Endometrial microvascular endothelial cells (primary cell): Measurements from ENCODE around the gene TLX1. TPM values are rescaled to one million over a fixed set of nuclear protein-coding genes. Genes with fewer than 3 reads are reported as not detected.

ENCODE experiments used
- in situ Hi-C: cut with HindIII; loops from 2 replicates; pipeline ENCODE4 v1.10.0; 2017; ENCODE audit warnings: low sequenced_read_pairs, low pct_unique_long_range_greater_than_20kb; ENCODE audit errors: inconsistent ontology term
- total RNA-seq: library from RNA; depleted of rRNA; stranded (reverse); fragments of >200 nt; gene quantifications from one replicate; pipeline ENCODE4 v1.2.3, GENCODE V29; 2015; ENCODE audit errors: inconsistent ontology term

The TLX1 gene
- total RNA-seq, 1 donor from 2014 or later, result not detected

DNA sequence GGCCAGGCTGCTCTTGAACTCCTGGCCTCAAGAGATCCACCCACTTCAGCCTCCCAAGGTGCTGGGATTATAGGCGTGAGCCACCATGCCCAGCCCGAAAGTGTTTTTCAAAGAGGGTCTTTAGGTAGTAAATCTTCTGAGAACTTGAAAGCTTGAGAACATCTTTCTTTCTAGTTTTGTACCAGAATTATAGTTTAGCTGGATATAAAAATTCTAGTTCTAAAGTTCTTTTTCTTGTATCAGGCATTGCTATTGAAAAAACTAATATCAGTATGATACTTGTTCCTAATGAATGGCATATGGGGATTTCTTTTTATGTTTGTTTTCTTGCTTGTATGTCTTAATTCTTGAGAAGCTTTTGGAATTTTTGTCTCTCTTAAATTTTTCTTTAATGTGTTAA is 43.2 kb downstream of the TLX1 start:
- in situ Hi-C loops, result no loop called here

DNA sequence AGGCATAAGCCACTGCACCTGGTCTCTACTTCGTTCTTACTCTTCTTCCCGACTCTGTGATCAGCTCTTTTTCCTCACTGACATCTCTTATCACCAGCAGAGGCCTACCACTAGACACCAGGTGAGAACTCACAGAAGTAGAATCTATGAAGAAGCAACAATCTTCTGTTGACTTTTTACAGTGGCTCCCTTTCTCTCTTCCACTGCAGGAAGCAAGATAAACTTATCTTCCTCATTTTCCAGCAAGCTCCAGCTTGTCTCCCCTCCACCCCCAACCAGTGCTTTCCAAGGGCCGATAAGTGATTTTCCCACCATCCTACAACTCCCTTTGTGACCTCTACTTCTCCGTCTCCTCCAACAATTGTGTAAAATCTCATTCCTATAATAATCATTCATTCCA is 45.5 kb downstream of the TLX1 start:
- in situ Hi-C loops, result no loop called here

DNA sequence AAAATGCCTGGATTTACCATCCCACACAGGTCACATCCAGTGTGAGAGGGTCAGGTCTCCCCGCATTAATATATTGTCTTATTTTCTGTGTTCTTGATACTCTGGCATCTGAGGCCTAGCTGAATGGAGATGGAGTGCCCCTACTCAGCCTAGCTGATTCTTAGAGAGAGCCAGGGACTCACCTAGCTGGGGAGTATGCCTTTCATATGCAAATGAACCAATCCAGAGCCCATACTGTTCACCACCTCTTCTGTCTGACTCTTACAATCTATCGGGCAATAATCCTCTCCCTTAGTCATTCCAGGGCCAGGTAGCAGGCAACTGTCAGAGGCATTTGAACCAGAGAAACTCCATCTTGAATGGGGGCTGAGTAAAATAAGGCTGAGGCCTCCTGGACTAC is 51.8 kb downstream of the TLX1 start:
- in situ Hi-C loops, result no loop called here

DNA sequence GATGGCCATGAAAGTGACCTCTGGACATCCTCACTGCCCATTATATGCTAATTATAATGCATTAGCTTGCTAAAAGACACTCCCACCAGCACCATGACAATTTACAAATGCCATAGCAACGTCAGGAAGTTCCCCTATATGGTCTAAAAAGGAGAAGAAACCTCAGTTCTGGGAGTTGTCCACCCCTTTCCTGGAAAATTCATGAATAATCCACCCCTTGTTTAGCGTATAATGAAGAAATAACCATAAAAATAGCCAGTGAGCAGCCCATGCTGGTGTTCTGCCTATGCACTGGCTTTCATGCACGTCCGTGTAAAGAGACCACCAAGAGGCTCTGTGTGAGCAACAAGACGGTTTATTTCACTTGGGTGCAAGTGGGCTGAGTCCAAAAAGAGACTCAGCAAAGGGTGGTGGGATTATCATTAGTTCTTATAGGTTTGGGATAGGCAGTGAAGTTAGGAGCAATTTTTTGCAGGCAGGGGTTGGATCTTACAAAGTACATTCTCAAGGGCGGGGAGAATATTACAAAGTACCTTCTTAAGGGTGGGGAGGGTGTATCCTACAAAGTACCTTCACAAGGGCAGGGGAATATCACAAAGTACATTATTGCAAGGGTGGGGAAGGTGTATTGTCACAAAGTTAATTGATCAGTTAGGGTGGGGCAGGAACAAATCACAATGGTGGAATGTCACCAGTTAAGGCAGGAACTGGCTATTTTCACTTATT is 52.5 kb downstream of the TLX1 start:
- in situ Hi-C loops, result no loop called here

Other genes with a start within 250 kb of the TLX1 start
- gene SLF2, start 218.3 kb upstream of the TLX1 start, total RNA-seq, result 27.4 TPM
- 3.8 TPM for gene SEMA4G, start 161.8 kb upstream of the TLX1 start, total RNA-seq
- 93.8 TPM for gene MRPL43, start 143.8 kb upstream of the TLX1 start, total RNA-seq
- 6.4 TPM for gene TWNK, start 143.8 kb upstream of the TLX1 start, total RNA-seq
- 71.5 TPM for gene LZTS2, start 131.5 kb upstream of the TLX1 start, total RNA-seq
- 1.1 TPM for gene PDZD7, start 100.2 kb upstream of the TLX1 start, total RNA-seq
- 84.7 TPM for gene SFXN3, start 100.1 kb upstream of the TLX1 start, total RNA-seq
- gene KAZALD1, start 69.3 kb upstream of the TLX1 start, total RNA-seq, result 0.28 TPM
- not detected for gene LBX1, start 98.2 kb downstream of the TLX1 start, total RNA-seq
- gene BTRC, start 222.9 kb downstream of the TLX1 start, total RNA-seq, result 14.5 TPM